Endothelial cell of umbilical vein (primary cell): Measurements from ENCODE around the gene SHLD2.
"Not testable (repeated sequence)": the region's sequence is repeated elsewhere in the genome, so short reads cannot be mapped to it uniquely, and the experiment has no call there.

Source experiments
- JUN ChIP-seq: IDR thresholded peaks from 2 replicates; pipeline ENCODE4 v1.6.1; 2011; ENCODE audit warnings: borderline replicate concordance, low read depth; ENCODE audit not compliant: insufficient read length, insufficient read depth
- POLR2AphosphoS5 ChIP-seq: IDR thresholded peaks from 2 replicates; pipeline ENCODE4 v1.6.1; 2012; ENCODE audit warnings: low read depth, mild to moderate bottlenecking, control low read depth, low read length, moderate library complexity; ENCODE audit not compliant: insufficient read depth
- TF ChIP-seq, protein P1 (sequence below), 2 donors: IDR thresholded peaks; 1 replicate in 1 of 2; 2 replicates in 1 of 2; pipeline ENCODE4 v1.5.1; 2011; ENCODE audit warnings: low read length in 2 of 2, mild to moderate bottlenecking in 2 of 2, moderate library complexity in 2 of 2, control low read depth in 1 of 2, inconsistent platforms in 1 of 2, low read depth in 1 of 2; ENCODE audit not compliant: insufficient read depth in 1 of 2; ENCODE audit errors: extremely low read depth in 1 of 2

DNA sequence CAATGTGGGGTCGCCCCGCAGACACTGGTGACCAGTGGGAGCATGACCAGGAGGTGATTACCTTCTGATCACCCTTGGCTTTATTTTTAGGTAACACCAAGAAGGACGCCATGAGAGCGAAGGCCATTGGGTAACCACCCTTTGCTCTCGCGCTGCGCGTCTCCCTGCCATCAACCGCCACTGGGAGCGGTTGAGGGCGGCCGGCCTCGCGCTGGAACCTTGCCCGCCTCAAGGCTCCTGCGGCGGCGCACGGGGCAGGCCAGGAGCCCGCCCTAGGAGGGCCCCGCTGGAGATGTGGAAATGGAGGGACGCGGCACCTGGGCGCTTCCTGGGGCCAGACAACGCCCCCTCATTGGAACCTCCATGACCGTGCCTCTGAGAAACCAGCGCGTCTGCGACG, 127.8 kb downstream of the SHLD2 start:
- TF ChIP-seq, protein P1, sequence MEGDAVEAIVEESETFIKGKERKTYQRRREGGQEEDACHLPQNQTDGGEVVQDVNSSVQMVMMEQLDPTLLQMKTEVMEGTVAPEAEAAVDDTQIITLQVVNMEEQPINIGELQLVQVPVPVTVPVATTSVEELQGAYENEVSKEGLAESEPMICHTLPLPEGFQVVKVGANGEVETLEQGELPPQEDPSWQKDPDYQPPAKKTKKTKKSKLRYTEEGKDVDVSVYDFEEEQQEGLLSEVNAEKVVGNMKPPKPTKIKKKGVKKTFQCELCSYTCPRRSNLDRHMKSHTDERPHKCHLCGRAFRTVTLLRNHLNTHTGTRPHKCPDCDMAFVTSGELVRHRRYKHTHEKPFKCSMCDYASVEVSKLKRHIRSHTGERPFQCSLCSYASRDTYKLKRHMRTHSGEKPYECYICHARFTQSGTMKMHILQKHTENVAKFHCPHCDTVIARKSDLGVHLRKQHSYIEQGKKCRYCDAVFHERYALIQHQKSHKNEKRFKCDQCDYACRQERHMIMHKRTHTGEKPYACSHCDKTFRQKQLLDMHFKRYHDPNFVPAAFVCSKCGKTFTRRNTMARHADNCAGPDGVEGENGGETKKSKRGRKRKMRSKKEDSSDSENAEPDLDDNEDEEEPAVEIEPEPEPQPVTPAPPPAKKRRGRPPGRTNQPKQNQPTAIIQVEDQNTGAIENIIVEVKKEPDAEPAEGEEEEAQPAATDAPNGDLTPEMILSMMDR (IDR thresholded peaks at IDR 0.05; ENCODE audit: extremely low read depth in 1 of 2, insufficient read depth in 1 of 2, low read depth in 1 of 2, low read length in 2 of 2), result not testable (repeated sequence)
- TF ChIP-seq JUN, POLR2AphosphoS5: not testable (repeated sequence)
